ENCODE measurements around the gene BRIX1.
"Not testable (repeated sequence)": the region's sequence is repeated elsewhere in the genome, so short reads cannot be mapped to it uniquely, and the experiment has no call there.

BRIX1 gene

DNA sequence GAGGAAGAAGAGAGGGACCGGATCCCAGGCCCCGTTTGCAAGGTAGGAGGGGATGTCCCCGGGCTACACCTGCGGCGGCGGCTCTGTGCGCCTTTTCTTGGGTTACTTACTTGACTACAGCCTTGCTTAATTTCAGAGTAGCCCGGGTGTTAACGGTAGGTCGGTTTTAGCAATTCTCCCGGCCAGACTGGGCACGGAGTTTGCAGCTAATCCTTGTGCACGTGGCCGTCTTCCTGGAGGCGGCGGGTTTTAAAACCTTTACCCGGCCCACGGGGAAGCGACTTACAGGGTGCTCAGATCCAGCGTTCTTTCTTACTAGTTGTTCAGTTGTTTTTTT is 313 bp downstream of the BRIX1 start:
- no peak for DNase-seq (ENCODE audit: low read depth)

DNA sequence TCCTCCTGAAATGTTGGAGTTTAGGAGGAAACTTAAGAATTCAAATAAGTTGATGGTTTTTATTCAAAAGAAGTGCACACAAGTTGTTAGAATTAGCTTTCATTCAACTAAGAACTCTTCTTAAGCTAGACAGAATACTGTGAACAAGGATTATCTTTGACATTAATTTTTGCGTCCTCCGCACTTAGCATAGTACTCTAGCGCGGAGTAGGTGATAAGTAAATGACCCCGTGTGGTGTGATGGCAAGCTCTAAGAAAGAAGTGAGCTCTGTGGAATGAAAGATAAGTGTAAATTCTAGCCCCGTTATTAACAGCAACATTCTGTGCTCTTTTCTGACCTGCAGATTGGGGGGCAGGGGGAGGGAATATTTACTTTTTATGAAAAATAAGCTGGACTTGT is 1.0 kb downstream of the BRIX1 start:
- DNase-seq (ENCODE audit: low read depth): peak; percentile 20

DNA sequence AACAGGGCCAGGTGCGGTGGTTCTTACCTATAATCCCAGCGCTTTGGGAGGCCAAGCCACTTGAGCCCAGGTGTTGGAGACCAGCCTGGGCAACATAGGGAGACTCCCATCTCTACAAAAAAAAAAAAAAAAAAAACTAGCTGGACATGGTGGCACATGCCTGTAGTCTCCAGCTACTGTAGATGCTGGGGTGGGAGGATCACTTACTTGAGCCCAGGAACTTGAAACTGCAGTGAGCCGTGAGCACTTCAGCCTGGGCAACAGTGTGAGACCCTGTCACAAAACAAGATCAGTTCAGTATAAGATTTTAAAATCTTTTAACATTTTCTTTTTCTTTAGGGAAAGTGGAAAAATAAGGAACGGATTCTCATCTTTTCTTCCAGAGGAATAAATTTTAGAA is 2.5 kb downstream of the BRIX1 start:
- DNase-seq (ENCODE audit: low read depth): no peak

DNA sequence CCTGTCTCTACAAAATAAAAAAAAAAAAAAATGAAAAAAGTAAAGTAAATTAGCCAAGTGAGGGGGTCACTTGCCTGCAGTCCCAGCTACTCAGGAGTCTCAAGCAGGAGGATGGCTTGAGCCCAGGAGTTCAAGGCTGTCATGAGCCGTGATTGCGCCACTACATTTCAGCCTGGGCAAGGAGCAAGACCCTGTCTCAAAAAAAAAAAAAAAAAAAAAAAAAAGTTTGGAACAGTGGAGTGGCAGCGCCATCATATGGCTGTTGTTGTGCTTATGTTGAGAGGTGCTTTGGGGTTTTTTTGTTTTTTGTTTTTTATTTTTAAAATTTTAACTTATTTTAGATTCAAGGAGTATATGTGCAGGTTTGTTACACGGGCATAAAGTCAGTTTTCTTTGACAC is 3.6 kb downstream of the BRIX1 start:
- peak; percentile 28 for DNase-seq (ENCODE audit: low read depth)

DNA sequence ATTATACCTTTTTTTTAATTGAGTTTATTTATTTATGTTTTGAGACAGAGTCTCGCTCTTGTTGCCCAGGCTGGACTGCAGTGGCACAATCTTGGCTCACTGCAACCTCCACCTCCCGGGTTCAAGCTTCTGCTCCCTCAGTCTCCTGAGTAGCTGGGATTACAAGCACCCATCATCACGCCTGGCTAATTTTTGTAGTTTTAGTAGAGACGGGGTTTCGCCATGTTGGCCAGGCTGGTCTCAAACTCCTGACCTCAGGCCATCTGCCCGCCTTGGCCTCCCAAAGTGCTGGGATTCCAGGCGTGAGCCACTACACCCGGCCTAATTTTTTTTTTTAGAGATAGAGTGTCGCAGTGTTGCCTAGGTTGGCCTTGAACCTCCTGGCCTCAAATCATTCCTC is 7.7 kb downstream of the BRIX1 start:
- not testable (repeated sequence) for DNase-seq (ENCODE audit: low read depth)

DNA sequence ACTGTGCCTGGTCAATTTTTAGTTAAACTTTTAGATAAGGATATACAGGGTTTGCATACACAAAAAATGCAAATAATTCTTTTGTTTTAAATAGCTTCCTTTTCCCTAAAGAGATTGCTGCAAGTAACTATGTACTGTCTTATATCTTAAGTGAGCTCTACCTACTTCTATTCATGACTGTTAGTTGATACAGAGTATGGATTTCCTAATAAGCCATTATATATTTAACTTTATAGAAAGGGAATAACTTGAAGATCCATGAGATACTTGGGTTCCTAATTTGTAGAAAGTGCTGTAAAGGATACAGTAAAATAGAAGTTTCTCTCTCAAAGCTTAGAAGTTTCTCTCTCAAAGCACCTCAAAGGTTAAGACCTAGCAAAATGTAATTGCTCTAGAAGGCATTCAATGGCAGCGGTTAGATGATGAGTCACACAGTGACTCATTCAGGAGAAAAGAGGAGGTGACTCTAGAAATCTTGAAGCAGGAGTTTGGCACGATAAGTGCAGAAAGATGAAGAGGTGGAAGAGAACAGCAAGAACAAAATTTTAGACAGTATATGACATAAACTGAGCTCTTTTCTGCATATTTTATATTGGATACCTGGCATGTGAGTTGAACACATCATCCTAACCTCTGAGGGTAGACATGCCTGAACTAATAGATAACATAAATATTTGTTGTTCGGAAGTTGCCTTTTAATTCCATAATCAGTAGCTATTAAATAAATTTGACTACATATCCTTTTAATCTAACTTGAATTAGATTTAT is 8.4 kb downstream of the BRIX1 start:
- peak; percentile 95 for DNase-seq (ENCODE audit: low read depth)

DNA sequence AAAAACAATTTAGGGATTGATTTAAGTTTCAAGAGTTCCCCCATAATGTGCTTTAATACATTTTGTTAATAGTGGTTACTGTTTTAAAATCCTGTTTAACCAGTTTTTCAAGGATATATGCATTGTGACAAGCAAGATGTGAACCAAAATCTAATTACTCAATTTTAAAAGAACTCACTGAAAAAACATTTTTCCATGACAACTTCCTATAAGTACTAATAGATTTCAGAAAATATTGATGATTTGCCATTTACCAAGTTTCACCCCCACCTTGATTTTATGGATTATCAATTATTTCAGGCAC is 8.9 kb downstream of the BRIX1 start:
- no peak for DNase-seq (ENCODE audit: low read depth)

DNA sequence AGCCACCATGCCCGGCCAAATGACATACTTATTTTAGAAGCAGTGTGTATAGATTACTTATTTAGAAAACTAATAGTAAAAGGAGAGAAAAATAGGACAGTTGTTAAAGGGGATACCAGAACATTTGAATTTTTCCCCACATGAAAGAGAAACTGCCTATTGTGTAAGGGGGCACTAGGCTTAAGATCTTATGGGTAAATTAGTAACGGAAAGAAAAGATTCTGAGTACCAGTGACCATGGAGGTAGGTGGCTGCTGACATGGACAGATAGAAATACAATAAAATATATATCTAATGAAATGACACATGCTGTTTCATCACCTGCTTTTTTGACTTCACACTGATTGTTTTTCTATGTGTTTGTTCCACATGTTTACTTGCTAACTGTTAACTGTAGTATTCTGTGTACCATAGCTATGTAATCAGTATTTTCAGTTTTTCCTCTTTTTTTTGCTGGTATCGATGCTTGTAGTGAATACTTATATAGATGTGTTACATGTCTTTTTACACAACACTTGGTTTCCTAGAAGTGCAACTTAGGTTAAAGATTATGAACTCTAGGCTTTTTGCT is 10.9 kb downstream of the BRIX1 start:
- no peak for DNase-seq (ENCODE audit: low read depth)

DNA sequence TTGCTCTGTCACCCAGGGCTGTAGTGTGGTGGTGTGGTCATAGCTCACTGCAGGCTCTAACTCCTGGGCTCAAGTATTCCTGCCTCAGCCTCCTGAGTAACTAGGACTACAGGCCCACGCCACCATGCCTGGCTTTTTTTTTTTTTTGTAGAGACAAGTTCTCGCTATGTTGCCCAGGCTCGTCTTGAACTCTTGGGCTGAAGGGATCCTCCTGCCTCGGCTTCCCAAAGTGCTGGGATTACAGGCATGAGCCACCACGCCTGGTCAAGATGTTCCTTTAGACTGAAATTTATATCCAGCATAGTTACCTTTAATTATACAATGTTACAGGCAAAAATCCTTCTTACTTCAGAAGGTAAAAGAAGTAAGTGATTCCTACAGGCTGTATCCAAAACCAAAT is 12.3 kb downstream of the BRIX1 start:
- no peak for DNase-seq (ENCODE audit: low read depth)

DNA sequence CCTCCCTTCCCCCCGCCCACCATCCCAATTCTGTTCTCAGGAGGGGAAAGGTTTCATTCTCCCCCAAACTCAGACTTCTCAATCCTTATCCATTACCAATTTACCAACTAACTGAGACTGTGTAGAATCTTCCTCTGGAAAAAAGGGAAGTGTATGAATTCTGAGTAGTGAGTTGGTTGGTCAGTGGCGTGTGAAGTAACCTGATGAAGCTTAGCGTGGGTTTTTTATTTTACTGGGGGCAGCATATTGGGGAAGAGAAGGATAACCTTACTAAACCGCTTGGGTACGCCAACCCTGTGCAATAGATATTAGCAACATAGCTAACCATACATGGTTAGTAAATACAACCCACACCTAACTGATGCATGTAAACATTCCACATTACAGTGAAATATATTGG is 12.8 kb downstream of the BRIX1 start:
- no peak for DNase-seq (ENCODE audit: low read depth)

DNA sequence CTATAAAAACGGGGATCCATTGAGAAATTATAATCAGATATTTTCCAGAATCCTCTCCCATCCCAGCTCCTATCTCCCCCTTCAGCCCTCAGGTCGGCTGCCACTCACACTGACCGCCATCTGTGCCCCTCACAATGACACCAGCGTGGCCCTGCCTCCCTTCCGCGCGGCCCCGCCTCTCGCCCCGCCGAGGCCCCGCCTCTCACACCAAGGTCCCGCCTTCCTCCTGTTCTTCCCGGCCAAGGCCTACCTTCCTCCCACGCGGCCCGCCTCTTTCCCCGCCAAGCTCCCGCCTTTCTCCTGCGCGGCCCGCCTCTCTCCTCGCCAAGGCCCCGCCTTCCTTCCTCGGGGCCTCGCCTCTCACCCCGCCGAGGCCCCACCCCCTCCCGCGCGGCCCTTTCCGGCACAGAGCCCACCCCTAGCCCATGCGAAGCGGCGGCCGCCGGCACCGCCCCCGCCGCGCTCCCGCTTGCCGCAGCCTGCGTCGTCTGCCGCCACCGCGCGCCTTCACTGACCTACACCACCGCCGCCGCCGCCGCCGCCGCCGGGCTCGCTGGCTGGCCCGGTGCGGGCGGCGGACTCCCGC is 13.7 kb downstream of the BRIX1 start, which contains the start of gene DNAJC21:
Gene DNAJC21 (plus strand): TSS at position 426 of the 586 bp plus-strand sequence. CDS start 261 bp downstream, outside the sequence.
- peak; percentile 98 for DNase-seq (ENCODE audit: low read depth)

DNA sequence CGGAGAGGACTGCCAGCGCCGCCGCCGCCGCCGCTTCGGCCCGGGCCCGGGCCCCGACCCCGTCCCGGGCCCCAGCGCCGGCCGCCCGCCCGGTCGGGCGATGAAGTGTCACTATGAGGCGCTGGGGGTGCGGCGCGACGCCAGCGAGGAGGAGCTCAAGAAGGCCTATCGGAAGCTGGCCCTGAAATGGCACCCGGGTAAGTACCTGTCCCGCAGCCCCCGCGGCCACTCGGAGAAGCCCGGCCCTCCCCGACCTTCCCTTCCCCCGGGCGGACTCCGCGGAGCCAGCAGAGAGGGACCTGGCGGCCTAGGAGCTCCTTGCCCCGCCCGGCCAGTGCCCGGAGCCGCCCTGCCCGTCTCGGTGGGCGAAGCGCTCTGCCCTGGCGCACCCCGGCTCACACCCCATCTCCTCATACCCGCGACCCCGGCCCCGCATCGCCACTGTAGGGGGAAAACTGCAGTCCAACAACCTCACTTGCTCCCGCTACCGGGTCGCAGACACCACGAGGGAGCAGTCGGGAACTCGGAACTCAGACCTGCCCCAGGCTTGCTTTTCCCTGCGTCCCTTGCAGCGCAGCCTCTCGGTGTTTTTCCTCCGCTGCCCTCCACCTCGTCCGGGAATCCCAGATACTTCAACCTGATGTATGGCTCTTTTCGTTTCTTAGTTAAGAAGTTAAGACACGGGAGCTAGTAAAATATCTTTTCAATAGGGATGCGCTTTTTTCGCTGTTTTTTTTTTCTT is 14.4 kb downstream of the BRIX1 start:
- peak; percentile 87 for DNase-seq (ENCODE audit: low read depth)

DNA sequence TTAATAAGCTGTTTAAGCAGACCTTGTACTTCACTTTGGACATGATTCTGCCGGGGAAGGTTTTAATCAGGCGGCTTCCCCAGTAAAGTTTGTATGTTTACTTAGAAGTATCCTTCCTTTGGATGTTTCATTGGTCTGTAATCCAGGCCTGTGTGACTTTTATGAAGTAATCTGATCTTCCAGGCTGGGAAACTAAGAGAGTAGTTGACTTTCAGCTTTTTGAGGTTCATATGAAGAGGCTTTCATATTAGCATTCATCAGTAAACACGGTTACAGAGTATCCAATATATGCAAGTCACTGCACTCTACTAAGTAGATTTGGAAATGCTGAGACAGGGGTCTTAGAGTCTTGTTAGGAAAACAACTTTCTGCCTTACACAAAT is 14.9 kb downstream of the BRIX1 start:
- DNase-seq (ENCODE audit: low read depth): peak; percentile 50

DNA sequence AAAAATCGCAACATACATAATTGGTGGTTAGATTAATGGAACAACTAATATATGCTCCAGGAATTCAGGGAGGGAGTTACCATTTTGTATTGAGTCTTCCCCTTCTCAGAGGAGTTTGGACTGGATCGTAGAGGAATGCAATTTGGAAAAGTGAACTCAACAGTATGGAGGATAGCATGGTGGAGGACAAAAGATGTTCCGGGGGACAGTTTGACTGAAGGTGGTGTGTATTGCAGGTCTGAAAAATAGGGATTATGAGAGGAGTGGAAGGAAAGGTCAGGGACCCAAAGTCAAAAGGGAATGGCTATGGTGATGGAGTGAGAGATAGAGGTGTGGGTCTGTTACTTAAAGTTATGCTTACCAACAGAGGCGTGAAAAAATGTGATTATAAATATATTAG is 15.4 kb downstream of the BRIX1 start:
- no peak for DNase-seq (ENCODE audit: low read depth)

DNA sequence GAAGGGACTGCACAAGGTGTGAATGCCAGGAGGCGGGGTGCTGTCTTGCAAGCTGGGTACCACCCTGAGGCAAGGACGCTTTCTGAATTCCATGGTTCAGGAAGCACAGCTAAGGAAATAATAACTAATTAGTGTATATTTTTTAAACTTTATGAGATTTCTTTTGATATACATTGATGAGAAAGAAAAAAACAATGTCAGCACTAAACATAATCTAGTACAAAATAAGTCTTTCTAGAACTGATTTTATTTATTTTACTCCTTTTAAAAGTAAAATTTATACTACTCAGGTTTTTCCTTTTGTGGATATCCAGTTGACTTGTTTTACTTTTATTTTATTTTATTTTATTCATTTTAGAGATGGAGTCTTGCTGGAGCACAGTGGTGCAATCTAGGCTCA is 17.4 kb downstream of the BRIX1 start:
- no peak for DNase-seq (ENCODE audit: low read depth)

DNA sequence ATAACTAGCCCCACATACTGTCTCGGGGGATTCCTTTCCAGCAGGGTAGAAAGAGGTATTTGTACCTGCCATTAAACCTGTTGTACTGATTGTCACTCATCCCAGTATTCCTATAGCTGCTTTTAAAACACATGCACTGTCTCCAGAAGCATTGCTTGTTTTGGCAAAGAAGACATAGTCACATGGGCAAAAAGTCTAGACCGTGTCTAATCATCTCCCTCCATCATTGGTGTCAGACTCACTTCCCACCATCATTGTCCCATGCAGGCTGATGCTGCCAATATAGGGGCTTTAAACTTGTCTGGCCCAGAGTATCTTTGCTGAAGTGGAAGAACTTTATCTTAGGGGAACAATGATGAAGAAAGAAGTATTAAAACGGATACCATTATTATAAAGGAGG is 26.4 kb downstream of the BRIX1 start:
- no peak for DNase-seq (ENCODE audit: low read depth)

DNA sequence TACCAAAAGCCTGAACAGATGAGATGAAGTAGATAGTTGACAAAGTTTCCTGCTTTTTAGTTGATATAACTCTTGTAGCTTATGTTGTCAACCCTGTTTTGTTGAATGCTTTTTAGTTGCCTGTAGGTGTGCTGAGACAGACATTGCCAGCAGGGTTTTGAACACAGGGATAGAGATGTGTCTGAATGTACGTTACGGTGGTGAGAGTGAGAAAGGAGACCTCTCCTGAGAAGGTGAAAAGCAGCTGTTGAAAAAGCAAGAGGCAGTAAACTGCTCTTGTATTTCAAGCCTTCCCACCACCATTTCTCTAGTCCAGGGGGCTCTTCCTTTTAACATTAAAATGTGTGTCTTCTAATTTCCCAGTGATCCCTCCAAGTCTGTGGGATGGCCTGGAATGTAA is 28.5 kb downstream of the BRIX1 start:
- DNase-seq (ENCODE audit: low read depth): no peak

DNA sequence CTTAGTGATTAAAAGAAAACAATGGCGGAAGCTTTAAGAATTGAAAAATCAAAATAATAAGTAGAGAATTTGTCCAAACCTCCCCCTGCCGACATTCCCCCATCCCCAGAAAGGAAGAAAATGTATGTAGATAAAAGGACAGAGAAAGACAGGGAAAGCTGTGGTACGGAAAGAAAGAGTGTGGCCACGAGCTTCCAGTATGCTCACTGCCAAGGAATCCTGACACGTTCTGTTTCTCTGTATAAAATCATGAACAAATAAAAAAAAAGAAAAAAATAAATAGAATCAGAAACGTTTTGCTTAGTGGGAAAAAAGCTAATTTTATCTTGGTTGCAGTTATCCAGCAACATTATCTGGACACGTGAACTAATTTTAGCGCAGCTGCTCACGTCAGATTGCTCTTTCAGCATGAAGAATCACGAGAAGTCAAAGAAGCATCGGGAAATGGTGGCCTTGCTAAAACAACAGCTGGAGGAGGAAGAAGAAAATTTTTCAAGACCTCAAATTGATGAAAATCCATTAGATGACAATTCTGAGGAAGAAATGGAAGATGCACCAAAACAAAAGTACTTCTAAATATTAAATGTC is 29.0 kb downstream of the BRIX1 start:
- DNase-seq (ENCODE audit: low read depth): no peak

DNA sequence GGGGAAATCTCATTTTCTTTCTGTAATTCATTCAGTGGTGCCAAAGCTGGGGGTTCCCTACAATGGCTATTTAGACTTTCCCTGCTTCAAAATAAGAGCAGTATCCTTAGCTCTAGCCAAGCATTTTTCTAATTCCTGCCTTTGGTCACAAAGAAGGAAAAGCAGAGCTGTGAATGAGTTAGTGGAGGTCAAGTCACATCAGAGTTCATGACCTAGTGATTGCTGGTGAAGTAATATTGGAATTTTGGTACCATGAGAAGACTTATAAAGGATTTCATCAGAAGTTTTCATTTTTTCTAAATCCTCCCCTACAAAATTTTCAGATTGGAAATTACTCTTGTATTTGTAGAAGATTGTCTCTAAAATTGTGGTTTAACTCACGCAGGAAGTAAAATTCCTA is 41.8 kb downstream of the BRIX1 start:
- no peak for DNase-seq (ENCODE audit: low read depth)

DNA sequence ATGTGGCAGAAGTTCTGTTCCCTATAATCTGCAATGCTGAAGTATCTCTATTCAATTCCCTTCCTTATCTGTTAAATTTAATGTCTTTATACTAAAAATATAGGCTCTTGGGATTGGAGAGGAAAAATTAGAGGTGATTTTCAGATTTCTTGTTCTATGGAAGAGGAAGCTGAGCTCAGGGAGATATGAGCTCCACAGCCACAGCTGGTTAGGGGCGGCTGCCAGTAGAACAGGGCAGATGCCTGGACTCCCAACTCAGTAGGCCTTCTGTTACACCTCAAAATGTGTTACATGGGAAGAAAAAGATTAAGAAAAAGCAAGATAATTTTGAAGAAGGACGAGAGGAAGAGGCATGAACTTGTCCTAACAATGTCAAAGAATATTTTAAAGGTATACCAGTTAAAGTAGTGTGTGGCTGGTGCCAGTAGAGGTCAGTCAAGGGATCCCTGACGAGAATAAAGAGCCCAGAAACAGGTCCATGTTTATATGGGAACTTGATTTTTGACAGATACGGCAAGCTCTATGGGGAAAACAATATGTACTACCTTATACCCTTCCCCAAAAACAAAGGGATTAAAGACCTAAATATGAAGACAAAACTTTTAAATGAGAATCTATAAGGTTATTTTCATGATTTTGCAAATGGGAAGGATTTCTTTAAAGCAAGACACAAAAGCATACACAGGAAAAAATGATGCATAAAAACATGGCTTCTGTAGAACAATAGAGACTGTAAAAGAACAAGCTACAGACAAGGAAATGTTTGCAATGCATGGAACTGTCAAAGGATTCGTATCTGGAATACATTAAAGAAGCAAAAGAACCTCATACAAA is 42.6 kb downstream of the BRIX1 start:
- peak; percentile 51 for DNase-seq (ENCODE audit: low read depth)

DNA sequence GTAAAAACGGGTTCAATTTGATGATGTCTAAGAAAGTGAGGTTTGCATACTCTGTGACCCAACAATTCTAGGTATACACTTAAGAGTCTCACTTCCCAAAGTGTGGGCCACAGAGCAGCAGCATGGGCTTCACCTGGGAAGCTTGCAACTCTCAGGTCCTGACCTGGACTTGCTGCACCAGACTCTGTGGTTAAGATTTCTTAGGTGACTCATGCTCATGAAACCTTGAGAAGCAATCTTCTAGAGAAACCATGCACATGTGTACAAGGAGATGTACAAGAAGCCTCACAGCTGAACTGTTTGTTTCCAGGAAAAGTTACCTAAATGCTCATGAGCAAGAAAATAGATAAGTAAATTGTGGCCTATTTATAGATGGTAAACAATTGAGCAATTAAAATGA is 43.8 kb downstream of the BRIX1 start:
- DNase-seq (ENCODE audit: low read depth): peak; percentile 73

DNA sequence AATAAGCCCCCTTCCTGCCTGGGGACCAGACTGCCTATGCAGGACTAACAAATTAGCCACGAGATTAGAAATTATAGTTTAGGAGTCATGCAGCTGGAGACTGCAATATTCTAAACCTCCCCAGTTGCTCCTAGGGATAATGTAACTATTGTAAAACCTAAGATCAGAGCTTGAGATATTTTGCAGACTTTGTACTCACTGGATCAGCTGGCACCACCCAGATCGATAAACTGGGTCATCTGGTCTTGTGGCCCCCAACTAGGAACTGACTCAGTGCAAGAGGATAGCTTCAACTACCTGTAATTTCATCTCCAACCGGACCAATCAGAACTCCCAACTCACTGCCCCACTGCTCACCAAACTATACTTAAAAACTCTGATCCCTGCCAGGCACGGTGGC is 52.0 kb downstream of the BRIX1 start:
- DNase-seq (ENCODE audit: low read depth): no peak

Data from ELR (cell line).